BJ (cell line): ENCODE measurements around the gene IGFL1. TPM values are rescaled to one million over a fixed set of nuclear protein-coding genes. Genes with fewer than 3 reads are reported as not detected.
"Not testable (repeated sequence)": the region's sequence is repeated elsewhere in the genome, so short reads cannot be mapped to it uniquely, and the experiment has no call there.

Source experiments
- CTCF ChIA-PET: fragments of 350-600 bp; formaldehyde crosslinking; extraction: SDS; loops from one replicate; lab custom pipeline; 2021; ENCODE audit warnings: antibody characterized with exemption, inconsistent platforms; lab: Yijun Ruan, JAX
- POLR2A ChIA-PET: fragments of 300-600 bp; sonication (Branson Sonifier 250); formaldehyde crosslinking; extraction: SDS; loops from one replicate; lab custom pipeline; 2021; ENCODE audit warnings: antibody characterized with exemption; lab: Charles Lee
- DNase-seq: peaks from one replicate; pipeline ENCODE4 v3.0.0-alpha.2; 2011; ENCODE audit warnings: low read depth
- H3K27me3 ChIP-seq: 2 replicates; pipeline ENCODE4 v1.6.0; 2011; ENCODE audit warnings: low read length; ENCODE audit not compliant: control insufficient read depth, insufficient read depth
- H3K36me3 ChIP-seq: 2 replicates; pipeline ENCODE4 v1.5.1; 2011; ENCODE audit warnings: low read length; ENCODE audit not compliant: control insufficient read depth, insufficient read depth
- H3K4me3 ChIP-seq: 2 replicates; pipeline ENCODE4 v1.5.1; 2011; ENCODE audit warnings: low read depth, mild to moderate bottlenecking, control low read depth, low read length
- polyA plus RNA-seq: library from polyadenylated mRNA; depleted of rRNA; stranded (reverse); fragments of >200 nt; gene quantifications from 2 replicates; pipeline ENCODE4 v1.2.3, GENCODE V29; 2011
- TF ChIP-seq, protein P1 (sequence below): IDR thresholded peaks from 2 replicates; pipeline ENCODE4 v1.5.1; 2011; ENCODE audit warnings: low read depth, mild to moderate bottlenecking, control low read depth, inconsistent platforms, low read length, moderate library complexity; ENCODE audit not compliant: insufficient read depth

Gene IGFL1
- polyA plus RNA-seq, 1 experiment = not detected

- H3K27me3 ChIP-seq = peaks cover 13% of the 10 kb centered on the region
- no peak for DNase-seq
- ChIA-PET CTCF (interaction anchor here (0.6 to 3.7 kb wide), 2 partner anchors 17 to 195 kb away, joined by 4 to 15 read pairs; no protein-coding TSS in a partner anchor), POLR2A (no interaction called here)
- no peaks in the 10 kb centered on the region for H3K36me3 ChIP-seq
- TF ChIP-seq, protein P1, sequence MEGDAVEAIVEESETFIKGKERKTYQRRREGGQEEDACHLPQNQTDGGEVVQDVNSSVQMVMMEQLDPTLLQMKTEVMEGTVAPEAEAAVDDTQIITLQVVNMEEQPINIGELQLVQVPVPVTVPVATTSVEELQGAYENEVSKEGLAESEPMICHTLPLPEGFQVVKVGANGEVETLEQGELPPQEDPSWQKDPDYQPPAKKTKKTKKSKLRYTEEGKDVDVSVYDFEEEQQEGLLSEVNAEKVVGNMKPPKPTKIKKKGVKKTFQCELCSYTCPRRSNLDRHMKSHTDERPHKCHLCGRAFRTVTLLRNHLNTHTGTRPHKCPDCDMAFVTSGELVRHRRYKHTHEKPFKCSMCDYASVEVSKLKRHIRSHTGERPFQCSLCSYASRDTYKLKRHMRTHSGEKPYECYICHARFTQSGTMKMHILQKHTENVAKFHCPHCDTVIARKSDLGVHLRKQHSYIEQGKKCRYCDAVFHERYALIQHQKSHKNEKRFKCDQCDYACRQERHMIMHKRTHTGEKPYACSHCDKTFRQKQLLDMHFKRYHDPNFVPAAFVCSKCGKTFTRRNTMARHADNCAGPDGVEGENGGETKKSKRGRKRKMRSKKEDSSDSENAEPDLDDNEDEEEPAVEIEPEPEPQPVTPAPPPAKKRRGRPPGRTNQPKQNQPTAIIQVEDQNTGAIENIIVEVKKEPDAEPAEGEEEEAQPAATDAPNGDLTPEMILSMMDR = no peak
- no peak overlapping the region for H3K4me3 ChIP-seq
Measured at GRCh38 chr19:46206682-46207081, 22.9 kb upstream of the IGFL1 start.

GRCh38 chr19:46207858-46208257 is 21.7 kb upstream of the IGFL1 start:
- POLR2A ChIA-PET, H3K36me3 ChIP-seq, H3K4me3 ChIP-seq, DNase-seq: not testable (repeated sequence)
- peaks cover 12% of the 10 kb centered on the region for H3K27me3 ChIP-seq
- CTCF ChIA-PET = interaction anchor here (0.9 kb wide), 1 partner anchor 58 kb away, joined by 3 read pairs; no protein-coding TSS in a partner anchor

DNA sequence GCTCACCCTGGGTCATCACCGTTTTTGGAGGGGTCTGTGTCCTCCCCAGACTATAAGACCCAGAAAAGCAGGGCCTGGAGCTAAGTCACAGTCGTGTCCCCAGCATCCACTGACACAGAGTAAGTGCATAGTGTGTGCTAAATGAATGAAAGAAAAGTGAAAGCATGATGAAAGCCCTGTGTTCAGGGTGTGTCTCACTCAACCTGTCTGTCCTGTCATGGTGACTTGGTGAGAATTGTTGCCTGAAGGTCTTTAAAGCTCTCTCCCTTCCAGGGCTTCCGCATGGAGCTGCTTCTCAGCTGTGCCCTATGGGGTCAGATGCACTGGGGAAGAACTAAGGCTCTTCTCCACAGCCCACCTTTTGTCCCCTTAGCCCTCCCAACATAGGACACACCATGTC is 20.5 kb upstream of the IGFL1 start:
- Histone ChIP-seq H3K4me3 (no peak overlapping the region), H3K27me3 (peaks cover 10% of the 10 kb centered on the region), H3K36me3 (no peaks in the 10 kb centered on the region)
- no peak for DNase-seq
- TF ChIP-seq, protein P1 = no peak
- CTCF ChIA-PET = interaction anchor here (1.6 kb wide), 1 partner anchor 21 kb away, joined by 4 read pairs; no protein-coding TSS in a partner anchor
- POLR2A ChIA-PET = no interaction called here

GRCh38 chr19:46209472-46209871 is 20.1 kb upstream of the IGFL1 start:
- H3K27me3 ChIP-seq = peaks cover 10% of the 10 kb centered on the region

GRCh38 chr19:46210669-46211068 is 18.9 kb upstream of the IGFL1 start:
- ChIA-PET CTCF (interaction anchor here (1.0 to 1.9 kb wide), 2 partner anchors 21 to 22 kb away, joined by 5 read pairs; no protein-coding TSS in a partner anchor), POLR2A (no interaction called here)
- TF ChIP-seq, protein P1 = no peak
- H3K36me3 ChIP-seq = no peaks in the 10 kb centered on the region
- peaks cover 8% of the 10 kb centered on the region for H3K27me3 ChIP-seq
- H3K4me3 ChIP-seq = no peak overlapping the region
- DNase-seq = no peak

More at GRCh38 chr19:46209472-46209871, 20.1 kb upstream of the IGFL1 start:
- no peak overlapping the region for H3K4me3 ChIP-seq
- ChIA-PET POLR2A (no interaction called here), CTCF (interaction anchor here (1.6 kb wide), 1 partner anchor 21 kb away, joined by 4 read pairs; no protein-coding TSS in a partner anchor)
- DNase-seq = no peak
- H3K36me3 ChIP-seq = no peaks in the 10 kb centered on the region
- TF ChIP-seq, protein P1 = no peak
